Ishikawa (cell line): Measurements from ENCODE around the gene SETBP1.
A peak's percentile ranks its signal among the peaks of the same experiment; 100 is the strongest.

Experiments
- CEBPB ChIP-seq: IDR thresholded peaks from 2 replicates; pipeline ENCODE4 v1.6.1; 2012
- CREB1 ChIP-seq: IDR thresholded peaks from 2 replicates; pipeline ENCODE4 v1.6.1; 2012; ENCODE audit warnings: low read depth
- EGR1 ChIP-seq: IDR thresholded peaks from 2 replicates; pipeline ENCODE4 v1.6.1; 2012
- EP300 ChIP-seq: IDR thresholded peaks from 2 replicates; pipeline ENCODE4 v1.6.1; 2012; ENCODE audit warnings: borderline replicate concordance
- FOXM1 ChIP-seq: IDR thresholded peaks from 2 replicates; pipeline ENCODE4 v1.6.1; 2012; ENCODE audit warnings: low read depth, borderline replicate concordance
- NFIC ChIP-seq: IDR thresholded peaks from 2 replicates; pipeline ENCODE4 v1.6.1; 2012
- RAD21 ChIP-seq: IDR thresholded peaks from 2 replicates; pipeline ENCODE4 v1.6.1; 2012; ENCODE audit warnings: low read depth
- TAF1 ChIP-seq: IDR thresholded peaks from 2 replicates; pipeline ENCODE4 v1.6.1; 2012; ENCODE audit warnings: low read depth, mild to moderate bottlenecking
- TCF12 ChIP-seq: IDR thresholded peaks from 2 replicates; pipeline ENCODE4 v1.6.1; 2012; ENCODE audit warnings: low read depth
- TEAD4 ChIP-seq: IDR thresholded peaks from 2 replicates; pipeline ENCODE4 v1.6.1; 2012
- USF1 ChIP-seq: IDR thresholded peaks from 2 replicates; pipeline ENCODE4 v1.6.1; 2012
- YY1 ChIP-seq: IDR thresholded peaks from 2 replicates; pipeline ENCODE4 v1.6.1; 2012; ENCODE audit warnings: low read depth
- ZBTB7A ChIP-seq: IDR thresholded peaks from 2 replicates; pipeline ENCODE4 v1.6.1; 2012; ENCODE audit warnings: low read depth
- TF ChIP-seq, protein P1 (sequence below): IDR thresholded peaks from 2 replicates; pipeline ENCODE4 v1.6.1; 2012
- TF ChIP-seq, protein P2 (sequence below): IDR thresholded peaks from 2 replicates; pipeline ENCODE4 v1.6.1; 2012; ENCODE audit warnings: low read depth, mild to moderate bottlenecking

The SETBP1 gene

DNA sequence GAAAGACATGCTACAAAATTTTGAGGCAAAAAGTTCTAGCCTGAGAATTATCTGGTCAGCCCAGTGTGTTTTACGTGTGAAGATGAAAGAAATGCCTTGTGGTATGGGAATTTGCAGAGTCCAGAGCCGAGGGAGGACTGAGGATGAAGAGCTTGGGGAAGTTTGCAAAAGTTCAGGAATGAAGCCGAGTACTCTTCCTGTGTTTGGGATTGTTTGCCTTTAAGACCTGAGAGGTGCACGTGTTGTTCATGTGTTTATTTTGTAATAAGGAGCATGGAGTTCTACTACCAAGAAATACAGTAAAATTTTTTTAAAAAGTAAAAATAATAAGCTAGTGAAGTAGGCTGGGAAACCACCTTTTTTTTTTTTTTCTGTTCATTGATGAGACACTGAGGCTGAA lies 14.8 kb downstream of the SETBP1 start:
- TF ChIP-seq TCF12 = no peak
- TF ChIP-seq YY1 = no peak
- TF ChIP-seq TAF1 = no peak
- no peak for TF ChIP-seq CEBPB
- no peak for TF ChIP-seq EGR1
- no peak for TF ChIP-seq FOXM1
- TF ChIP-seq, protein P1, sequence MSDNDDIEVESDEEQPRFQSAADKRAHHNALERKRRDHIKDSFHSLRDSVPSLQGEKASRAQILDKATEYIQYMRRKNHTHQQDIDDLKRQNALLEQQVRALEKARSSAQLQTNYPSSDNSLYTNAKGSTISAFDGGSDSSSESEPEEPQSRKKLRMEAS = no peak
- TF ChIP-seq, protein P2, sequence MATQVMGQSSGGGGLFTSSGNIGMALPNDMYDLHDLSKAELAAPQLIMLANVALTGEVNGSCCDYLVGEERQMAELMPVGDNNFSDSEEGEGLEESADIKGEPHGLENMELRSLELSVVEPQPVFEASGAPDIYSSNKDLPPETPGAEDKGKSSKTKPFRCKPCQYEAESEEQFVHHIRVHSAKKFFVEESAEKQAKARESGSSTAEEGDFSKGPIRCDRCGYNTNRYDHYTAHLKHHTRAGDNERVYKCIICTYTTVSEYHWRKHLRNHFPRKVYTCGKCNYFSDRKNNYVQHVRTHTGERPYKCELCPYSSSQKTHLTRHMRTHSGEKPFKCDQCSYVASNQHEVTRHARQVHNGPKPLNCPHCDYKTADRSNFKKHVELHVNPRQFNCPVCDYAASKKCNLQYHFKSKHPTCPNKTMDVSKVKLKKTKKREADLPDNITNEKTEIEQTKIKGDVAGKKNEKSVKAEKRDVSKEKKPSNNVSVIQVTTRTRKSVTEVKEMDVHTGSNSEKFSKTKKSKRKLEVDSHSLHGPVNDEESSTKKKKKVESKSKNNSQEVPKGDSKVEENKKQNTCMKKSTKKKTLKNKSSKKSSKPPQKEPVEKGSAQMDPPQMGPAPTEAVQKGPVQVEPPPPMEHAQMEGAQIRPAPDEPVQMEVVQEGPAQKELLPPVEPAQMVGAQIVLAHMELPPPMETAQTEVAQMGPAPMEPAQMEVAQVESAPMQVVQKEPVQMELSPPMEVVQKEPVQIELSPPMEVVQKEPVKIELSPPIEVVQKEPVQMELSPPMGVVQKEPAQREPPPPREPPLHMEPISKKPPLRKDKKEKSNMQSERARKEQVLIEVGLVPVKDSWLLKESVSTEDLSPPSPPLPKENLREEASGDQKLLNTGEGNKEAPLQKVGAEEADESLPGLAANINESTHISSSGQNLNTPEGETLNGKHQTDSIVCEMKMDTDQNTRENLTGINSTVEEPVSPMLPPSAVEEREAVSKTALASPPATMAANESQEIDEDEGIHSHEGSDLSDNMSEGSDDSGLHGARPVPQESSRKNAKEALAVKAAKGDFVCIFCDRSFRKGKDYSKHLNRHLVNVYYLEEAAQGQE = no peak
- TF ChIP-seq EP300 = no peak
- no peak for TF ChIP-seq TEAD4
- TF ChIP-seq NFIC = no peak
- TF ChIP-seq ZBTB7A = no peak
- TF ChIP-seq USF1 = no peak
- no peak for TF ChIP-seq RAD21
- no peak for TF ChIP-seq CREB1

GRCh38 chr18:44696892-44697291 lies 16.2 kb downstream of the SETBP1 start:
- TF ChIP-seq, protein P1 = 0 out of 2 replicates have a peak, but pooled peaks have one; percentile 35
- TF ChIP-seq FOXM1 = no peak
- TF ChIP-seq, protein P2 = no peak
- no peak for TF ChIP-seq RAD21
- TF ChIP-seq ZBTB7A = no peak
- TF ChIP-seq TAF1 = no peak; the same call in 1 of the 2 replicates
- no peak for TF ChIP-seq CEBPB
- TF ChIP-seq NFIC = peak; percentile 41; the same call in 1 of the 2 replicates
- no peak for TF ChIP-seq USF1
- TF ChIP-seq TCF12 = no peak
- TF ChIP-seq TEAD4 = peak; percentile 83; the same call in 1 of the 2 replicates
- TF ChIP-seq EGR1 = peak; percentile 21; the same call in 1 of the 2 replicates
- TF ChIP-seq CREB1 = no peak
- 0 out of 2 replicates have a peak, but pooled peaks have one; percentile 22 for TF ChIP-seq EP300
- no peak for TF ChIP-seq YY1

GRCh38 chr18:44697315-44697714 lies 16.6 kb downstream of the SETBP1 start:
- no peak for TF ChIP-seq TAF1
- TF ChIP-seq, protein P1 = no peak
- no peak for TF ChIP-seq CEBPB
- no peak; the same call in 1 of the 2 replicates for TF ChIP-seq EGR1

GRCh38 chr18:44698518-44698917 lies 17.8 kb downstream of the SETBP1 start:
- TF ChIP-seq, protein P2 = no peak
- TF ChIP-seq, protein P1 = no peak
- no peak for TF ChIP-seq TCF12
- no peak for TF ChIP-seq TEAD4
- no peak for TF ChIP-seq YY1
- TF ChIP-seq FOXM1 = no peak
